Heart left ventricle (tissue), 13 donors: ENCODE results near the gene ACOD1.

Source experiments
- CTCF ChIP-seq, 12 donors: fragments of 200-600 bp; sonication (generic) in 4 of 12; IDR thresholded peaks; one replicate each; pipeline versions ENCODE4 v1.5.0 to v1.8.0; 2018 to 2022; ENCODE audit warnings: antibody characterized with exemption in 12 of 12, mild to moderate bottlenecking in 5 of 12
- POLR2A ChIP-seq, 2 donors: fragments of 450-650 bp; IDR thresholded peaks; one replicate each; pipeline ENCODE4 v1.6.1; 2017; ENCODE audit warnings: antibody characterized with exemption in 2 of 2, mild to moderate bottlenecking in 2 of 2, moderate library complexity in 2 of 2
- donor health status: ischemic (EF 13 %, LVEDD 7.1; RV severe dilation, severe dysfunction).
- donor health status: DM: no; HTN: yes; CAD: no.
- donor health status: DM: no; HTN: no; CAD: no.
- donor health status: ischemic (EF 25% LVEDD 6.9; RV normal size, moderate dysfunction).
- donor health status: ischemic (EF 25% LVEDD 5.7; RV mildly dilated, moderate dysfunction).
- donor health status: ischemic (EF 35%, LVEDD 5.7; RV mildly dilated, moderate dysfunction).
- donor health status: nonischemic (EF 11% LVEDD 7.7; RV severe dilation, severe dysfunction).
- donor health status: DM: yes; HTN: yes; CAD: no.
- donor health status: PGD.
- donor health status: ischemic (EF 29% LVEDD 5.4; RV normal size, mild dysfunction).
- donor health status: nonischemic (EF 23%, LVEDD 6.1; RV moderate dilation, normal function).

- TF ChIP-seq CTCF (IDR thresholded peaks at IDR 0.05) (no peak), POLR2A (IDR thresholded peaks at IDR 0.05) (no peak)
Measured at GRCh38 chr13:76958841-76959432, 10.6 kb downstream of the ACOD1 start.
